Ovary (tissue), 9 donors: ENCODE data around the gene PHC1. TPM values are rescaled to one million over a fixed set of nuclear protein-coding genes. Genes with fewer than 3 reads are reported as not detected.

Experiments
- DNase-seq, 5 donors: peaks; one replicate each; pipeline ENCODE4 v3.0.0-alpha.2; 2019 to 2020
- H3K27ac ChIP-seq, 2 donors: fragments of 200-600 bp; one replicate each; pipeline versions ENCODE4 v1.5.1 to v1.8.0; 2019 to 2022
- H3K27me3 ChIP-seq: fragments of 200-600 bp; one replicate; pipeline ENCODE4 v1.8.0; 2022
- H3K36me3 ChIP-seq: fragments of 200-600 bp; sonication (generic); one replicate; pipeline ENCODE4 v1.5.1; 2019
- H3K4me1 ChIP-seq: one replicate; pipeline ENCODE4 v1.8.1; 2013; ENCODE audit warnings: mild to moderate bottlenecking, moderate library complexity; ENCODE audit not compliant: insufficient read depth
- H3K4me3 ChIP-seq: fragments of 200-600 bp; sonication (generic); one replicate; pipeline ENCODE4 v1.5.1; 2017
- H3K9me3 ChIP-seq, 2 donors: fragments of 200-600 bp in 1 of 2; sonication (generic) in 1 of 2; one replicate each; pipeline versions ENCODE4 v1.5.1 to v1.8.1; 2013 to 2019; ENCODE audit warnings: mild to moderate bottlenecking in 1 of 2, moderate library complexity in 1 of 2
- CTCF ChIP-seq, 3 donors: fragments of 450-650 bp in 2 of 3; fragments of 200-600 bp in 1 of 3; IDR thresholded peaks; one replicate each; pipeline versions ENCODE4 v1.5.1 to v1.8.0; 2016 to 2022; ENCODE audit warnings: antibody characterized with exemption in 3 of 3, mild to moderate bottlenecking in 1 of 3
- EP300 ChIP-seq: sonication (generic); formaldehyde crosslinking; IDR thresholded peaks from one replicate; pipeline ENCODE4 v1.6.1; 2017; ENCODE audit warnings: antibody characterized with exemption
- POLR2A ChIP-seq: fragments of 450-650 bp; IDR thresholded peaks from one replicate; pipeline ENCODE4 v1.6.1; 2017; ENCODE audit warnings: antibody characterized with exemption, mild to moderate bottlenecking, moderate library complexity
- WGBS, 3 donors: extraction: QIAGEN DNeasy Blood & Tissue Kit in 1 of 3; methylation state at CpG; one replicate each; pipeline versions ENCODE4 v1.1.5 to v1.1.7; 2013 to 2017; 5-methylcytosine and 5-hydroxymethylcytosine counted together
- intact Hi-C, 4 donors: fragments of 100-400 bp; cut with DNase I; formaldehyde crosslinking; loops; one replicate each; pipeline versions ENCODE4 v1.11.0 to v1.15.1; 2022 to 2023
- polyA plus RNA-seq, 2 donors: library from polyadenylated mRNA; stranded (reverse); fragments of 200-250 nt in 1 of 2; fragments of 350-450 nt in 1 of 2; fragmentation: Illumina TruSeq in 1 of 2; extraction: RNeasy Lipid Tissue Mini Kit (QIAGEN cat#74804) in 1 of 2; gene quantifications; one replicate each; pipeline ENCODE4 v1.2.3, GENCODE V29; 2013 to 2014
- total RNA-seq, 7 donors: library from RNA; depleted of rRNA in 2 of 7; stranded (reverse); fragments of >200 nt in 2 of 7; fragmentation: NEBNext Ultra II Directional in 3 of 7; extraction: Animal tissue kit (Norgen Biotek cat#: 25700) in 3 of 7; gene quantifications; one replicate each; pipeline versions ENCODE4 v1.1.0 to v1.2.4, GENCODE V29; 2016 to 2023
- donor health status: DM: no; HTN: no; CAD: no; lungs with moderate emphysema.
- donor health status: DM: no; HTN: no; CAD: no.
- donor health status: Bipolar disorder and iron deficiency.
- donor health status: DM: yes; HTN: yes; CAD: no.
- donor health status: DM: no; HTN: no; CAD: no.
- donor health status: DM: yes; HTN: yes; CAD: no.

Gene PHC1
- total and polyA plus RNA-seq, 9 donors, result 35.0 to 66.6 (median 53.9) TPM

GRCh38 chr12:8887285-8887715 is 27.0 kb upstream of the PHC1 start:
- TF ChIP-seq EP300 (no peak), POLR2A (no peak), CTCF (IDR thresholded peaks at IDR 0.05) (no peak)
- WGBS, 3 donors, result 60 to 69% (median 64%) methylated on average over 4 of the region's 4 CpGs
- Histone ChIP-seq H3K27me3 (no peaks in the 10 kb centered on the region), H3K4me3 (no peak overlapping the region), H3K27ac (no peak overlapping the region), H3K9me3 (no peaks in the 10 kb centered on the region), H3K36me3 (no peaks in the 10 kb centered on the region), H3K4me1 (no peaks in the 10 kb centered on the region)
- intact Hi-C loops, result loop anchor here in 2 of 4 donors (5.0 kb wide), 2 partner anchors 205 to 1970 kb away; no protein-coding TSS in a partner anchor
- no peak for DNase-seq

GRCh38 chr12:8890313-8891085 is 23.8 kb upstream of the PHC1 start:
- peak; percentile 43 to 64 (median 47) for DNase-seq
- Histone ChIP-seq H3K4me1 (no peaks in the 10 kb centered on the region), H3K9me3 (no peaks in the 10 kb centered on the region), H3K36me3 (no peaks in the 10 kb centered on the region), H3K27ac (no peak overlapping the region), H3K4me3 (peak overlapping the region; percentile 44), H3K27me3 (no peaks in the 10 kb centered on the region)
- TF ChIP-seq EP300, result no peak
- TF ChIP-seq CTCF (IDR thresholded peaks at IDR 0.05), result peak; percentile 76 to 89 (median 82)
- 28 to 31% (median 29%) methylated on average over 14 of the region's 14 CpGs for WGBS, 3 donors
- intact Hi-C loops, result loop anchor here in 1 of 4 donors (5.0 kb wide), 1 partner anchor 208 kb away; no protein-coding TSS in a partner anchor

GRCh38 chr12:8891976-8892375 is 22.3 kb upstream of the PHC1 start:
- WGBS, 3 donors, result 92 to 94% (median 92%) methylated on average over 3 of the region's 3 CpGs
- intact Hi-C loops, result loop anchor here in 1 of 4 donors (5.0 kb wide), 1 partner anchor 210 kb away; no protein-coding TSS in a partner anchor

GRCh38 chr12:8894378-8894777 is 19.9 kb upstream of the PHC1 start:
- TF ChIP-seq EP300, result no peak
- TF ChIP-seq CTCF (IDR thresholded peaks at IDR 0.05), result no peak
- no peak for TF ChIP-seq POLR2A
- Histone ChIP-seq H3K4me3 (no peak overlapping the region), H3K4me1 (no peaks in the 10 kb centered on the region), H3K27ac (no peak overlapping the region), H3K9me3 (no peaks in the 10 kb centered on the region), H3K27me3 (no peaks in the 10 kb centered on the region), H3K36me3 (no peaks in the 10 kb centered on the region)
- intact Hi-C loops, result loop anchor here in 1 of 4 donors (5.0 kb wide), 1 partner anchor 212 kb away; no protein-coding TSS in a partner anchor
- DNase-seq, result no peak

More at GRCh38 chr12:8891976-8892375, 22.3 kb upstream of the PHC1 start:
- H3K27ac ChIP-seq, result no peak overlapping the region
- no peak overlapping the region for H3K4me3 ChIP-seq
- H3K27me3 ChIP-seq, result no peaks in the 10 kb centered on the region
- H3K9me3 ChIP-seq, result no peaks in the 10 kb centered on the region
- TF ChIP-seq POLR2A (no peak), EP300 (no peak), CTCF (IDR thresholded peaks at IDR 0.05) (no peak)
- H3K36me3 ChIP-seq, result no peaks in the 10 kb centered on the region
- no peak for DNase-seq
- H3K4me1 ChIP-seq, result no peaks in the 10 kb centered on the region
